Transverse colon (tissue), 4 donors: ENCODE measurements around the gene FCMR.

ENCODE experiments used
- CTCF ChIP-seq, 5 experiments: fragments of 200-600 bp in 3 of 5; fragments of 450-650 bp in 2 of 5; sonication (generic) in 3 of 5; IDR thresholded peaks; 1 replicate in 2 of 5; 2 replicates in 3 of 5; pipeline ENCODE4 v1.5.1; 2016 to 2017; ENCODE audit warnings: antibody characterized with exemption in 5 of 5, inconsistent platforms in 3 of 5, mild to moderate bottlenecking in 2 of 5, moderate library complexity in 1 of 5
- POLR2A ChIP-seq: fragments of 450-650 bp; IDR thresholded peaks from one replicate; pipeline ENCODE4 v1.6.1; 2016; ENCODE audit warnings: antibody characterized with exemption, mild to moderate bottlenecking, moderate library complexity
- POLR2AphosphoS5 ChIP-seq, 3 donors: sonication (generic); formaldehyde crosslinking; IDR thresholded peaks; one replicate each; pipeline ENCODE4 v1.6.1; 2016; ENCODE audit warnings: antibody characterized with exemption in 3 of 3

GRCh38 chr1:206949641-206950040 lies 27.9 kb upstream of the FCMR start:
- TF ChIP-seq CTCF (IDR thresholded peaks at IDR 0.05) (no peak), POLR2A (no peak), POLR2AphosphoS5 (IDR thresholded peaks at IDR 0.05) (no peak)
